Mesendoderm (in vitro differentiated cells): ENCODE measurements around the gene PAGR1.

ENCODE experiments used
- DNase-seq: peaks from one replicate; pipeline ENCODE4 v3.0.0; 2013
- H2AK5ac ChIP-seq: 2 replicates; pipeline ENCODE4 v1.6.1; 2013; ENCODE audit warnings: low read length, inconsistent platforms
- H2BK120ac ChIP-seq: 2 replicates; pipeline ENCODE4 v1.6.1; 2013; ENCODE audit warnings: low read depth, mild to moderate bottlenecking, low read length, moderate library complexity, mixed read lengths
- H2BK15ac ChIP-seq: replicated peaks from 2 replicates; pipeline ENCODE4 v1.6.1; 2013; ENCODE audit warnings: low read depth, mild to moderate bottlenecking, moderate library complexity
- H2BK5ac ChIP-seq: 2 replicates; pipeline ENCODE4 v1.6.1; 2013; ENCODE audit warnings: low read length, inconsistent platforms
- H3K18ac ChIP-seq: 2 replicates; pipeline ENCODE4 v1.6.1; 2013; ENCODE audit warnings: mild to moderate bottlenecking, low read length, mixed read lengths
- H3K23ac ChIP-seq: one replicate; pipeline ENCODE4 v1.6.1; 2013; ENCODE audit warnings: low read length
- H3K27ac ChIP-seq: 2 replicates; pipeline ENCODE4 v1.5.1; 2013; ENCODE audit warnings: low read depth, mild to moderate bottlenecking, inconsistent platforms, low read length, moderate library complexity
- H3K27me3 ChIP-seq: 2 replicates; pipeline ENCODE4 v1.6.1; 2013; ENCODE audit warnings: low read length, control low read depth, mild to moderate bottlenecking, inconsistent platforms; ENCODE audit not compliant: insufficient read depth, poor library complexity
- H3K36me3 ChIP-seq: 2 replicates; pipeline ENCODE4 v1.6.1; 2013; ENCODE audit warnings: low read length, inconsistent platforms; ENCODE audit not compliant: control insufficient read depth, insufficient read depth
- H3K4ac ChIP-seq: one replicate; pipeline ENCODE4 v1.6.1; 2013; ENCODE audit warnings: low read depth, mild to moderate bottlenecking, low read length, moderate library complexity
- H3K4me1 ChIP-seq: 2 replicates; pipeline ENCODE4 v1.6.1; 2013; ENCODE audit warnings: low read depth, low read length, inconsistent platforms; ENCODE audit not compliant: control insufficient read depth
- H3K4me2 ChIP-seq: 2 replicates; pipeline ENCODE4 v1.6.1; 2013; ENCODE audit warnings: low read length
- H3K4me3 ChIP-seq: 2 replicates; pipeline ENCODE4 v1.5.1; 2013; ENCODE audit warnings: mild to moderate bottlenecking, low read length
- H3K56ac ChIP-seq: one replicate; pipeline ENCODE4 v1.6.1; 2013; ENCODE audit warnings: low read length
- H3K79me1 ChIP-seq: 2 replicates; pipeline ENCODE4 v1.6.1; 2013; ENCODE audit warnings: low read length, inconsistent platforms
- H3K79me2 ChIP-seq: 2 replicates; pipeline ENCODE4 v1.6.1; 2013; ENCODE audit warnings: mild to moderate bottlenecking, low read length; ENCODE audit not compliant: control insufficient read depth, insufficient read depth
- H3K9ac ChIP-seq: 2 replicates; pipeline ENCODE4 v1.6.1; 2013; ENCODE audit warnings: low read length, inconsistent platforms
- H4K5ac ChIP-seq: one replicate; pipeline ENCODE4 v1.6.1; 2013; ENCODE audit warnings: low read length
- H4K8ac ChIP-seq: one replicate; pipeline ENCODE4 v1.6.1; 2013; ENCODE audit warnings: low read depth, mild to moderate bottlenecking, control low read depth, low read length, moderate library complexity
- WGBS: extraction: QIAGEN DNeasy Blood & Tissue Kit; methylation state at CpG from one replicate; pipeline ENCODE4 v1.1.7; 2013; ENCODE audit warnings: low lambda C conversion rate, missing lambda C conversion rate; ENCODE audit not compliant: insufficient coverage; ENCODE audit errors: extremely low coverage; 5-methylcytosine and 5-hydroxymethylcytosine counted together

PAGR1 gene

DNA sequence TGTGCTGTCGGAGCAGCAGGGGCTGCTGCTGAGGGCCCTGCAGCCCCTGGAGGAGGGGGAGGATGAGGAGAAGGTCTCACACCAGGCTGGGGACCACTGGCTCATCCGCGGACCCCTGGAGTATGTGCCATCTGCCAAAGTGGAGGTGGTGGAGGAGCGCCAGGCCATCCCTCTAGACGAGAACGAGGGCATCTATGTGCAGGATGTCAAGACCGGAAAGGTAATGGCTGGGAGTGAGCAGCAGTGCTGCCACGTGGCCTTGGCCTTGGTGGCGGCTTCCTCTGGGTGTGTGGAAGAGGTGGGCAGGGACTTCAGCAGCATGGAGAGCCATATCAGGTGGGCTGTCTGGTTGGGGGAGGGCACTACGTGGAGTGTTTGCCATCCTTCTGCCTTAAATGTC is 24.3 kb downstream of the PAGR1 start:
- no peak overlapping the region for H3K4me2 ChIP-seq
- no peak overlapping the region for H3K18ac ChIP-seq
- no peaks in the 10 kb centered on the region for H3K79me1 ChIP-seq
- H3K9ac ChIP-seq = no peak overlapping the region
- H2BK15ac ChIP-seq = no peak overlapping the region
- H4K5ac ChIP-seq = no peak overlapping the region
- H3K56ac ChIP-seq = no peak overlapping the region
- no peak overlapping the region for H2BK120ac ChIP-seq
- H3K23ac ChIP-seq = peak overlapping the region; percentile 3
- H2AK5ac ChIP-seq = no peak overlapping the region
- no peaks in the 10 kb centered on the region for H3K36me3 ChIP-seq
- no peak overlapping the region for H3K27ac ChIP-seq
- no peak for DNase-seq
- no peak overlapping the region for H3K4ac ChIP-seq
- no peaks in the 10 kb centered on the region for H3K4me1 ChIP-seq
- H3K27me3 ChIP-seq = no peaks in the 10 kb centered on the region
- no peak overlapping the region for H4K8ac ChIP-seq
- H2BK5ac ChIP-seq = no peak overlapping the region
- WGBS = no CpG with 5 or more reads among the region's 10 CpGs
- H3K4me3 ChIP-seq = no peak overlapping the region
- H3K79me2 ChIP-seq = no peaks in the 10 kb centered on the region

DNA sequence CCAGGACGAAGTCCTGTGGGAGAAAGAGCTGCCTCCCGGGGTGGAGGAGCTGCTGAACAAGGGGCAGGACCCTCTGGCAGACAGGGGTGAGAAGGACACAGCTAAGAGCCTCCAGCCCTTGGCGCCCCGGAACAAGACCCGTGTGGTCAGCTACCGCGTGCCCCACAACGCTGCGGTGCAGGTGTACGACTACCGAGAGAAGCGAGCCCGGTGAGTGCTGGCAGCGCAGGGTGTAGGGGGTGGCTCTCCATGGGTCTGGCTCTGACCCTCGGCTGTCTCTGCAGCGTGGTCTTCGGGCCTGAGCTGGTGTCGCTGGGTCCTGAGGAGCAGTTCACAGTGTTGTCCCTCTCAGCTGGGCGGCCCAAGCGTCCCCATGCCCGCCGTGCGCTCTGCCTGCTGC is 25.7 kb downstream of the PAGR1 start:
- Histone ChIP-seq H3K4me3 (no peak overlapping the region), H3K79me2 (no peaks in the 10 kb centered on the region), H3K4ac (no peak overlapping the region), H3K27me3 (no peaks in the 10 kb centered on the region), H3K4me2 (no peak overlapping the region), H4K5ac (no peak overlapping the region), H4K8ac (no peak overlapping the region), H3K36me3 (no peaks in the 10 kb centered on the region), H3K18ac (no peak overlapping the region), H2BK120ac (no peak overlapping the region), H3K23ac (no peak overlapping the region), H2BK5ac (no peak overlapping the region), H2AK5ac (no peak overlapping the region), H2BK15ac (no peak overlapping the region), H3K27ac (no peak overlapping the region), H3K9ac (no peak overlapping the region), H3K79me1 (no peaks in the 10 kb centered on the region), H3K56ac (no peak overlapping the region), H3K4me1 (no peaks in the 10 kb centered on the region)
- DNase-seq = no peak
- WGBS = no CpG with 5 or more reads among the region's 23 CpGs

DNA sequence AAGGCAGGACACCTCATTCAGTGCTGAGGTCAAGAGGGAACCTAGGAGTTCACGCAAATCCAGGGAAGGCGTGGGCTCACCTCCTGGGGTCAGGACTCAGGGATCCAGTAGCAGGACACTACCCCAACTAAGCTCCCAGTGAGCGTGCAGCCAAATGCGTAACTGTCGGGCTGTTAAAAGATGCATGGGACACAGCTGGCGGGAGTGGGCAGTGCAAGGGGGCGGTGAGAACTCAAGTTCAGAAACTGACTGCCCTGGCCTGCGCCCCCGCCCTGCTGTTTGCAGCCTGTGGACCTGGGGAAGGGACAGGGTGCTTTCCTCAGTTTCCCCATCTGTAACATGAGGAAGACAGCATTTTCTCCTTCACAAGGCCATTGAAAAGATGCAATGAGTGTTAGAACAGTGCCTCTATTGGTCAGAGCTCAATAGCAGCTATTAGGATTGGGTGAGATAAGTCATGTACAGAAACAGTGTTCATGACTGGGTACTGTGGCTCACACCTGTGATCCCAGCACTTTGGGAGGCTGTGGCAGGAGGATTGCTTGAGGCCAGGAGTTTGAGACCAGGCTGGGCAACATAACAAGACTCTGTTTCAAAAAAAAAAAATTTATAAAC is 26.9 kb downstream of the PAGR1 start:
- no peak overlapping the region for H2AK5ac ChIP-seq
- no peak overlapping the region for H2BK5ac ChIP-seq
- H3K18ac ChIP-seq = no peak overlapping the region
- H3K27me3 ChIP-seq = no peaks in the 10 kb centered on the region
- H3K4ac ChIP-seq = no peak overlapping the region
- no peak overlapping the region for H3K9ac ChIP-seq
- H3K4me2 ChIP-seq = no peak overlapping the region
- H2BK15ac ChIP-seq = no peak overlapping the region
- WGBS = no CpG with 5 or more reads among the region's 9 CpGs
- H2BK120ac ChIP-seq = no peak overlapping the region
- no peak overlapping the region for H4K8ac ChIP-seq
- H3K56ac ChIP-seq = no peak overlapping the region
- H3K27ac ChIP-seq = no peak overlapping the region
- no peak overlapping the region for H3K4me3 ChIP-seq
- H3K4me1 ChIP-seq = no peaks in the 10 kb centered on the region
- H3K36me3 ChIP-seq = no peaks in the 10 kb centered on the region
- no peak overlapping the region for H4K5ac ChIP-seq
- H3K79me1 ChIP-seq = no peaks in the 10 kb centered on the region
- H3K23ac ChIP-seq = no peak overlapping the region
- H3K79me2 ChIP-seq = no peaks in the 10 kb centered on the region
- no peak for DNase-seq

DNA sequence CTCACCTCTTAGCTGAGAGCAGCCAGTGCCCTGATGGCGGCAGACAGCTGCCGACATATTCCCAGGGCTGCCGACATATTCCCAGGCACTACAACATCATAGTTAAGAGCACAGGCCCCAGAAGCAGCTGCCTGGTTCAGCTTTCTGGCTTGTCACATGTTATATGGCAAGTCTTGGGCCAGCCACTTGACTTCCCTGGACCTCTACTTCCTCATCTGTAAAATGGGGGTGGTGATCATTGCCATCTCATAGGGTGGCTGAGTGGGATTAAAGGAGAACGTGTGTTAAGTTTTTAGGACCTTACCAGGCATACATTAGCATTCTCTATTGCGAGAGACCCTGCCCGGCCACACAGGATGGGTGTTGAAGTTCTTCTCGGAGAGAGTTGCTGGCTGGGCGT is 28.0 kb downstream of the PAGR1 start:
- no peak overlapping the region for H4K5ac ChIP-seq
- no peak overlapping the region for H4K8ac ChIP-seq
- no peak overlapping the region for H3K18ac ChIP-seq
- H3K4ac ChIP-seq = no peak overlapping the region
- H2AK5ac ChIP-seq = no peak overlapping the region
- no peak overlapping the region for H3K27ac ChIP-seq
- no peak overlapping the region for H3K23ac ChIP-seq
- no peaks in the 10 kb centered on the region for H3K4me1 ChIP-seq
- no peak overlapping the region for H3K56ac ChIP-seq
- WGBS = no CpG with 5 or more reads among the region's 8 CpGs
- H2BK5ac ChIP-seq = no peak overlapping the region
- H3K79me2 ChIP-seq = no peaks in the 10 kb centered on the region
- H3K36me3 ChIP-seq = no peaks in the 10 kb centered on the region
- DNase-seq = no peak
- no peak overlapping the region for H2BK120ac ChIP-seq
- H3K4me2 ChIP-seq = no peak overlapping the region
- no peak overlapping the region for H3K9ac ChIP-seq
- no peak overlapping the region for H2BK15ac ChIP-seq
- H3K79me1 ChIP-seq = no peaks in the 10 kb centered on the region
- H3K27me3 ChIP-seq = no peaks in the 10 kb centered on the region
- H3K4me3 ChIP-seq = no peak overlapping the region

DNA sequence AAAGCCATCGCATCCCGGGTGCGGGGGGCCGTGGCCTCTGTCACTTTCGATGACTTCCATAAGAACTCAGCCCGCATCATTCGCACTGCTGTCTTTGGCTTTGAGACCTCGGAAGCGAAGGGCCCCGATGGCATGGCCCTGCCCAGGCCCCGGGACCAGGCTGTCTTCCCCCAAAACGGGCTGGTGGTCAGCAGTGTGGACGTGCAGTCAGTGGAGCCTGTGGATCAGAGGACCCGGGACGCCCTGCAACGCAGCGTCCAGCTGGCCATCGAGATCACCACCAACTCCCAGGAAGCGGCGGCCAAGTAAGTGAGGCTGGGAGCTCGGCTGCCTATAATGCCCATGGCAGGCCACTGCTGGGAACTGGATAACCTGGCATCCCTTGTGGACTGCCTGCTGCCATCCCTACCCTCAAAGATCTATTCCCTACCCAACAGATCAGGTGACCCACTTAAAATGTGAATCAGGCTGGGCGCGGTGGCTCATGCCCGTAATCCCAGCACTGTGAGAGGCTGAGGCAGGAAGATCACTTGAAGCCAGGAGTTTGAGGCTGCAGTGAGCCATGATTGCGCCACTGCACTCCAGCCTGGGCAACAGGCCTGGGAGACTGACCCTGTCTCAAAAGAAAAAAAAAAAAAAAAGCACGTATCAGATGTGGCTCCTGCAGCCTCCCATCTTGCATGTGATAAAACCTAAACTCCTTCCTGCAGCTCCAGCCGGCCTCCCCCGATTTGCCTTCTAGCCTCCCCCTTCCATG is 28.8 kb downstream of the PAGR1 start:
- Histone ChIP-seq H3K4me2 (no peak overlapping the region), H4K8ac (no peak overlapping the region), H4K5ac (no peak overlapping the region), H3K79me1 (no peaks in the 10 kb centered on the region), H3K9ac (no peak overlapping the region), H3K27me3 (no peaks in the 10 kb centered on the region), H3K23ac (no peak overlapping the region), H3K4me3 (no peak overlapping the region), H3K36me3 (no peaks in the 10 kb centered on the region), H3K79me2 (no peaks in the 10 kb centered on the region), H3K4ac (no peak overlapping the region), H2BK15ac (no peak overlapping the region), H3K56ac (no peak overlapping the region), H2AK5ac (no peak overlapping the region), H2BK5ac (no peak overlapping the region), H3K18ac (no peak overlapping the region), H3K4me1 (peaks cover 3% of the 10 kb centered on the region), H2BK120ac (no peak overlapping the region), H3K27ac (no peak overlapping the region)
- no peak for DNase-seq
- no CpG with 5 or more reads among the region's 28 CpGs for WGBS

DNA sequence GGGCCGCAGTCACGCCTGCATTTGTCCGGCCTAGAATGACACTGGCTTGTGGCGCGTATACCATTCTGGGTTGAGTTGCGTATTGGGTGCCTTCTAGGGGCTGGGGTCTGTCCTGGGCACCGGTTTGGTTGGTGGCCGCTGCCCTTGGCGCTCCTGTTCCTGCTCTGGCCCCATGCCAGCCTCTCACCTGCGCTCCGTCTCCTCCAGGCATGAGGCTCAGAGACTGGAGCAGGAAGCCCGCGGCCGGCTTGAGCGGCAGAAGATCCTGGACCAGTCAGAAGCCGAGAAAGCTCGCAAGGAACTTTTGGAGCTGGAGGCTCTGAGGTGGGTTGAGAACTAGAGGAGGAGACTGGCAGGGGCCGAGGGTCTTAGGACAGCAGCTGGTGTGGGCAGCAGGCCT is 29.7 kb downstream of the PAGR1 start:
- Histone ChIP-seq H3K36me3 (no peaks in the 10 kb centered on the region), H3K23ac (no peak overlapping the region), H3K4ac (no peak overlapping the region), H3K27ac (no peak overlapping the region), H3K4me2 (no peak overlapping the region), H4K5ac (no peak overlapping the region), H3K79me1 (no peaks in the 10 kb centered on the region), H3K18ac (no peak overlapping the region), H2BK120ac (no peak overlapping the region), H3K4me1 (peaks cover 3% of the 10 kb centered on the region), H3K27me3 (no peaks in the 10 kb centered on the region), H2BK5ac (no peak overlapping the region), H3K79me2 (no peaks in the 10 kb centered on the region), H3K4me3 (no peak overlapping the region), H4K8ac (no peak overlapping the region), H2BK15ac (no peak overlapping the region), H3K9ac (no peak overlapping the region), H3K56ac (no peak overlapping the region), H2AK5ac (no peak overlapping the region)
- no peak for DNase-seq
- no CpG with 5 or more reads among the region's 18 CpGs for WGBS
